ENCODE measurements around the gene TEX14. TPM values are rescaled to one million over a fixed set of nuclear protein-coding genes. Genes with fewer than 3 reads are reported as not detected.
A peak's percentile ranks its signal among the peaks of the same experiment; 100 is the strongest.

Gene TEX14
- total RNA-seq, 2 experiments from 2014 or later, result 0.10 to 0.14 TPM

DNA sequence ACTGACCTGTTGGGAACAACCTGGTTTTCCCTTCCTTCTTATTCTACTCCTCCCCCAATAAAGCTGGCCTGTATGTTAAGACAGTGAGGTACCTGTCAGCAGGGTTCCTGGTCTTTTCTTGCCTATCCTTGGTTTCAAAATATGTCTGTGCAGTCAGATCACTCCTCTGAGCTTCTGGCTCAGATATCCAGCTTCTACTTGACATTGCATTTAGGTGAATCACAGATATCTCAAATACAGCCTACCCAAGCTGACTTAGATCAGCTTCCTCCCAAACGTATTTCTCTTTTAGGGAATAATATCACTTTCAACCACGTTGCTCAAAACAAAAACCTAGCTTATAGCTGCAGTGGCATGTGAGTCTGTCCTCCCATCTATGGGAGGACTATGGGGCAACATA, 48.7 kb downstream of the TEX14 start:
- H3K27me3 Mint-ChIP-seq, result no peaks in the 10 kb centered on the region
- no peak overlapping the region for H3K27ac Mint-ChIP-seq
- DNase-seq, result no peak
- H3K9me3 Mint-ChIP-seq, result no peaks in the 10 kb centered on the region
- H3K36me3 Mint-ChIP-seq, result no peaks in the 10 kb centered on the region
- H3K4me3 Mint-ChIP-seq, result no peak overlapping the region
- no peaks in the 10 kb centered on the region for H3K4me1 Mint-ChIP-seq

DNA sequence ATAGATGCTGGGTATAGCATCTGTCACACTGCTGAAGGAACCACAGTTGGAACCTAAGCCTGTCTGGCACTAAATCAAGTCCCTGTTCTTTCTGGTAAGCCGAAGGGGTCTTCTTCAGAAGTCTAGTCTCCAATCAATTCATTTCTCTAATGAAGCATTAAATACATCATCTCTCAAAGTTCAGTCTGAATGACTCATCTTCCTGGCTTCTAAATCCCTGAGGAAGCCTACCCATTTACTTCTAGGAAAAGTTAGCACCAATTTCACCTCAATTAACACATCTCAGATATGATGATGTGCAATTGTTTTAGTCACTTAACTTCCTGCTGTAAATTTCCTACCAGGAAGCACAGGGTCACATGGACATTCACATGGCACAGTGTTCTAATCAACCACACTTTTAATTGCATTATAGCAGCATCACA, 49.9 kb downstream of the TEX14 start:
- Mint-ChIP-seq H3K4me3 (no peak overlapping the region), H3K36me3 (no peaks in the 10 kb centered on the region), H3K4me1 (no peaks in the 10 kb centered on the region), H3K27me3 (no peaks in the 10 kb centered on the region), H3K27ac (no peak overlapping the region), H3K9me3 (no peaks in the 10 kb centered on the region)
- no peak for DNase-seq

DNA sequence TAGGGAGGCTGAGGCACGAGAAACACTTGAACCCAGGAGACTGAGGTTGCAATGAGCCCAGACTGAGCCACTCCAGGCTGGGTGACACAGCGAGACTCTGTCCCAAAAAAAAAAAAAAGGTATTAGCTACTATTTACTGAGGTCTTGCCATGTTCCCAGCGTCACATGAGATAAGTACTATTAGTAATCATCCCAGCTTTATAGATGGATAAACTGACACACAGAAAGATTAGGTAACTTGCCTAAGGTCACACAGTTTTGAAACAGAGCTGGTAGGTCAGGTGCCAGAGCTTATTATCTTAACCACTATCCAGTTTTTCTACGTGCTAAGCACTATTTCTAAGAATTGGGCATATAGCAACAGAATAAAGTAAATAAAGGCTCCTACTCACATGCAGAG, 51.6 kb downstream of the TEX14 start:
- H3K4me1 Mint-ChIP-seq, result no peaks in the 10 kb centered on the region

DNA sequence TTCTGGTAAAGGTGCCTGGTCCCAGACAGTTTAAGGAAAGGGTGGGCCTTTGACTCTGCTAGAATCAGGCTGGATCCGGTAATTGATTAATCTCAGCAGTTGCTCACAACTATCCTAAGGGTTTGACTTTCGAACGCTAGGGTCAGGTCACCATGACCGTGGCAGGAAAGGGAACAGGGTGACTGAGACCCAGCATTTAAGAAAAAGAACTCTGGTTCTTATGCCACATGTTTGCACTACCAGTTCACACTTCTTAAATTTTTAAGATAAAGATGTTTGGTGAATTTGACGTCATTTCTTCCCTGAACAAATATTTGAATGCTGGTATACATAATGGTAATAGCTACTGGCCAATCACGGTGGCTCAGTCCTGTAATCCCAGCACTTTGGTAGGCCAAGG, 52.2 kb downstream of the TEX14 start:
- no peak for DNase-seq
- H3K27ac Mint-ChIP-seq, result no peak overlapping the region
- H3K9me3 Mint-ChIP-seq, result no peaks in the 10 kb centered on the region
- no peaks in the 10 kb centered on the region for H3K36me3 Mint-ChIP-seq
- no peak overlapping the region for H3K4me3 Mint-ChIP-seq
- no peaks in the 10 kb centered on the region for H3K4me1 Mint-ChIP-seq
- H3K27me3 Mint-ChIP-seq, result no peaks in the 10 kb centered on the region

More for the DNA sequence above, 51.6 kb downstream of the TEX14 start:
- H3K27ac Mint-ChIP-seq, result no peak overlapping the region
- no peaks in the 10 kb centered on the region for H3K27me3 Mint-ChIP-seq
- no peaks in the 10 kb centered on the region for H3K9me3 Mint-ChIP-seq
- DNase-seq, result no peak
- H3K4me3 Mint-ChIP-seq, result no peak overlapping the region
- no peaks in the 10 kb centered on the region for H3K36me3 Mint-ChIP-seq

DNA sequence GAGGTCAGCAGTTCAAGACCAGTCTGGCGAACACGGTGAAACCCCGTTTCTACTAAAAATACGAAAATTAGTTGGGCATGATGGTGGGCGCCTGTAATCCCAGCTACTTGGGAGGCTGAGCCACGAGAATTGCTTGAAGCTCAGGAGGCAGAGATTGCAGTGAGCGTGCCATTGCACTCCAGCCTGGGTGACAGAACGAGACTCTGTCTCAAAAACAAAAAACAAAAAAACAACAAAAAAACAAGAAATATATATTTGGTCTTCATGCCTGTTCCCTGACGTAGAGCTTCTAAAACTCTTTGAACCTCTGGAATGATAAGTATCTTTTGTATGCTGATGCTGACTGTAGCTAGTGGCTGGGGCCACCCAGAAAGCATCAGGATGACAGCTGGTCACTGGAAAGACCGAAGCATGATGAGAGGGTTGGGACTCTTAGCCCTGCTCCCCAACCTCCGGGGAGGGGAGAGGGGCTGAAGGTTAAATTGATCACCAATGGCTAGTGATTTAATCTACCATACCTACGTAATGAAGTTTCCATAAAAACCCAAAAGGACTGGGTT, 54.8 kb downstream of the TEX14 start:
- H3K9me3 Mint-ChIP-seq, result no peaks in the 10 kb centered on the region
- no peak overlapping the region for H3K27ac Mint-ChIP-seq
- DNase-seq, result no peak
- no peaks in the 10 kb centered on the region for H3K27me3 Mint-ChIP-seq
- H3K36me3 Mint-ChIP-seq, result no peaks in the 10 kb centered on the region
- H3K4me3 Mint-ChIP-seq, result no peak overlapping the region
- peaks cover 4% of the 10 kb centered on the region for H3K4me1 Mint-ChIP-seq

DNA sequence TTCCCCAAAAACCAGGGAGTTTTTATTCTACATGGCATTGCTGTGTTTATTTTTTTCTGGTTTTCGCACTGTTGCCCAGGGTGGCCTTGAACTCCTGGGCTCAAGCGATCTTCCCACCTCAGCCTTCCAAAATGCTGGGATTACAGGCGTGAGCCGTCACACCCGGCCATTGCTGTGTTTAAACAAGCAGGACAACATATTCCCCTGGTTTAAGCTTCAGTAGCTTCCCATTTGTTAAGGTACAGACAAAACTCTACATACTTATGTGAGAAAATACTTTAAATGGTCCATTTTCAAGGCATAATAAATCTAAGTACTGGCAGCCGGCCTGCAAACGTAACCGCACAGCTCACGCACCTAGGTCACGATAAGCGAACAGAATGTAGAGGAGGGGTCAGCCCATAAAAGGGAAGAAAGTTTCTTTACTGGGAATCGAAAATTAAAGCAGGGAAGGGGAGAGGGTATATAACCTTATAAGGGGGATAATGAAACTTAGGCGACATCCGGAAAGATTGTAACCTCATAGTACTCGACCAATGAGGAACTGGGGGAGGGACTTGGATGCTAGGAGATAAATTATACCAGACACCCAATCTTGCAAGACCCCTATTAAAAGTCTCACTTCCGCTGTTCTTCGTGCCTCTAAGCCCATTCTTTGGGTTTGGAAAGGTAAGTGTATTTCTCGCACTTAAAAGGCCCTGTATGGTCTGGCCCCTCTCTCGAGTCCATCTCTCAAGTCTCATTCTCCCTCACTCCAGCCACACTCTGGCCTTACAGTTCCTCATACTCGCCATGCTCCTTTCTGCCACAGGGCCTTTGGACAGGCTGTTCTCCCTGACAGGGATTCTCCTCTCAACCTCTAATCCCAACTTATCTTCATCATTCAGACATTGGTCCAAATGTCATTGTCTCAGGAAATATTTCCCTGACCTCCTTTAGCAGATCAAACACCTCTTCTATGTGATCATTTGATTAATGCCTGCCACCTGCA, 59.2 kb downstream of the TEX14 start:
- H3K27me3 Mint-ChIP-seq, result no peaks in the 10 kb centered on the region

DNA sequence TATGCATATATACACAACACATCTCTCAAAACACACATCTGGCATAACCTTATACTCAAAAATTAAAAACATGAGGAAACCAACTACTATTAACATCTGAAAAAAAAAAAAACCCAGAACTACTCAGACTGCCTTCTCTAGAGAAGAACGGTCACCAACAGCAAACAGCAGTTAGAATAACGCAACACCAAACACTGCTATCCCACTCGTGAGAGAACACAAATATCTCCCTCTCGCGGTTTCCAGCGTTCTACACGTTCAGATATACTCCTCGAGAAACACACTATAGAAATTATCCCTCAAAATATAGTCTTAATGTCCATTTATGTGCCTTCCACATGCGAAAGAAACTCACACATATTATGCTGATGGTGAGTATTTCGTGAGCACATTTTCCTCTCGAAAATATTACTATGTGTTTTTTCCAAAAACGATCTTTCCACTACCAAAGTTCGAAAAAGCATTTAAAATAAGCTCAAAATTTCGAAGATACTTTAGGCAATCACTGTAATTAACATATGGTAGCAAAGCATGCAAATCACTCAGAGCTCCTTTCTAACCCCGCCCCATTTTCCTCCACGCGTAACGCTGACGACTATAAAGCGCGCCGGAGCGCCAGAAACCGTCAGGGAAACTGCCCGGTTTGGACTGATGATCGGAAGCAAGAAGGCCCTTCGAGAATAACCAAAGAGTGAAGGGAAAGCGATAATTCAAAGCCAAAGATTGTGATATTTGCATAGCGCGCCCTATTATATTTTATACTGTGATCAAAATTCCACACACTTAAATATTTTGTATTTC, 60.1 kb downstream of the TEX14 start:
- Mint-ChIP-seq H3K27me3 (no peaks in the 10 kb centered on the region), H3K4me3 (no peak overlapping the region), H3K4me1 (peaks cover 4% of the 10 kb centered on the region), H3K27ac (no peak overlapping the region), H3K36me3 (no peaks in the 10 kb centered on the region), H3K9me3 (no peaks in the 10 kb centered on the region)
- DNase-seq, result peak; percentile 93

More for the DNA sequence above, 59.2 kb downstream of the TEX14 start:
- Mint-ChIP-seq H3K4me1 (peaks cover 4% of the 10 kb centered on the region), H3K36me3 (no peaks in the 10 kb centered on the region), H3K4me3 (peak overlapping the region; percentile 1), H3K27ac (no peak overlapping the region), H3K9me3 (no peaks in the 10 kb centered on the region)
- DNase-seq, result no peak

DNA sequence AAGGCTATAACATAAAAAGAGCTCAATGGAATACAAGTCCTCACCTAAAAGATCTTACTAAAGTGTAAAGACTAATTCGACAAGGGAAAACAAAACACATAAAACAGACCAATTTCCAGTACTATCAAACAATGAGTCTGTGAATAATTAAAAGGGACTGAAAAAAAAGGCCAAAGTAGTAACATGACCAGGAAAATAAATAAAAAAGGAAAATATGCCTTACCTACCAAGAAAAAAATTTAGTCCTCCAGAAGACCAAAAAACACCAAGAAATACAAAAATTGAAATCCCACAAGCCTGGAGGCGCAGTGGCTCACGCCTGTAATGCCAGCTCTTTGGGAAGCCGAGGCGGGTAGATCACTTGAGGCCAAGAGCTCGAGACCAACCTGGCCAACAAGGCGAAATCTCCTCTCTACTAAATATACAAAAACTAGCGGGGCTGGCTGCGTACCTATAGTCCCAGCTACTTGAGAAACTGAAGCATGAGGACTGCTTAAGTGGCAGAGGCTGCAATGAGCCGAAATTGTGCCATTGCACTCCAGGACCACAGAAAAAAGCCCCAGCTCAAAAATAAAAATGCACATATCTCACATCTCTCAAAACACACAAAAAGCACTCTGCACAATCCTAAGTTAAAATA, 60.8 kb downstream of the TEX14 start:
- H3K36me3 Mint-ChIP-seq, result no peaks in the 10 kb centered on the region
- no peaks in the 10 kb centered on the region for H3K9me3 Mint-ChIP-seq
- peak; percentile 67 for DNase-seq
- H3K4me1 Mint-ChIP-seq, result peaks cover 4% of the 10 kb centered on the region
- no peak overlapping the region for H3K27ac Mint-ChIP-seq
- H3K27me3 Mint-ChIP-seq, result no peaks in the 10 kb centered on the region
- H3K4me3 Mint-ChIP-seq, result peak overlapping the region; percentile 20

DNA sequence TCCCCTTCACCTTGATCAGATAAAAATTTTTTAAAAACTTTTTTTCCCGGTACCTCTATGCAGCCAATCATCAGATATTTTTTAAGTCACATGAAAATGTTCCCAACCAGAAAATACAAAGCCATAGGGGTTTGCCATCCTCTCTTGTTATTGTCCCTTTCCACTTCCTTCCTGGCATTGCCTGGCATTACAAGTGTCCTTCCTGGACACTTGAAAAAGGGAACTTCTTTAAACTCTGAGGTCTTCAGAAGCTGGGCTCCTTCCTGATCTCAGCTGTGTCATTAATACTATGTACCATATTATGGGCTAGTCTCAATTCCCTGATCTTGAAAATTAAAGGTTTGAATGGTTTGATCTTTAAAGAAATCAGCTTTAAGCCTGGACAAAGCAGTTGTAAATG, 64.9 kb downstream of the TEX14 start:
- DNase-seq, result no peak
- H3K36me3 Mint-ChIP-seq, result no peaks in the 10 kb centered on the region
- H3K27me3 Mint-ChIP-seq, result no peaks in the 10 kb centered on the region
- no peak overlapping the region for H3K27ac Mint-ChIP-seq
- H3K4me3 Mint-ChIP-seq, result no peak overlapping the region
- H3K4me1 Mint-ChIP-seq, result no peaks in the 10 kb centered on the region
- no peaks in the 10 kb centered on the region for H3K9me3 Mint-ChIP-seq

DNA sequence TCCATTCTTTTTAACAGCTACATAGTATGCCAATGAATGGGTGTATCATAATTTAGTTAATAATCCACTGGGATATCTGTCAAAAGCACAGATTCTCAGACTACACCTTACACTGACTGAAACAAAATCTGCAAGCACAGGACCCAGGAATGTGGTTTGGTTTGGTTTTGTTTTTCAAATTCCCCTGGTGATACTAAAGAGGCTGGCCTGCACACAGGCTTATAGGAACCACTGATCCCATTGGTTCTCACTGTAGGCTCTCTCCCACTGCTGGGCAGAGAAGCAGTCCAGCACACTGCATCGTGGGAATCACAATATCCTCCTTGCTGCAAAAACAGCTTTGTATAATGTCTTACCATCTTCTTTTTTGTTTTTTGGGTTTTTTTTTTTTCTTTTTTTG, 67.1 kb downstream of the TEX14 start:
- no peak overlapping the region for H3K4me3 Mint-ChIP-seq
- H3K36me3 Mint-ChIP-seq, result no peaks in the 10 kb centered on the region
- no peaks in the 10 kb centered on the region for H3K9me3 Mint-ChIP-seq
- H3K27me3 Mint-ChIP-seq, result no peaks in the 10 kb centered on the region
- no peak overlapping the region for H3K27ac Mint-ChIP-seq
- no peak for DNase-seq
- no peaks in the 10 kb centered on the region for H3K4me1 Mint-ChIP-seq

DNA sequence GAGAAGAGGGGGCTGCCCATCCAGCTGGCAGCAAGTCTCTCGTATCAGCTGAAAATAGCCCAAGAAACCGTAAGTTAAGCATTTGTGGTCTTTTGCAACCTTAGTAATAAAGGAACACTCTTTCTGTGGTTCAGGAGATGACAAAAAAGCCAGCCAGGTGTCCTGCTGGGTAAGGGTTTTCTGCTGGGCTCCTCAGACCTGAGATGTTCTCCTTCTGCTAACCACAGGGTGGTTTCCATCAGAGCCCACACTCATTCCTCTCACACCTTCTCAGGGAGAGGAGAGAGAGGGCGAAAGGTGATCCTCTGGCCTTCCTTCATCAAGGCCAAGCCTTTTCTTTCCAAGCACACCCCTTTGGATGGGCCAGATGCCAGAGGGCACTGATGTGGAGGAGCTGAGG, 70.7 kb downstream of the TEX14 start:
- Mint-ChIP-seq H3K27me3 (no peaks in the 10 kb centered on the region), H3K9me3 (no peaks in the 10 kb centered on the region), H3K36me3 (no peaks in the 10 kb centered on the region), H3K27ac (no peak overlapping the region), H3K4me3 (no peak overlapping the region), H3K4me1 (no peaks in the 10 kb centered on the region)
- DNase-seq, result no peak

DNA sequence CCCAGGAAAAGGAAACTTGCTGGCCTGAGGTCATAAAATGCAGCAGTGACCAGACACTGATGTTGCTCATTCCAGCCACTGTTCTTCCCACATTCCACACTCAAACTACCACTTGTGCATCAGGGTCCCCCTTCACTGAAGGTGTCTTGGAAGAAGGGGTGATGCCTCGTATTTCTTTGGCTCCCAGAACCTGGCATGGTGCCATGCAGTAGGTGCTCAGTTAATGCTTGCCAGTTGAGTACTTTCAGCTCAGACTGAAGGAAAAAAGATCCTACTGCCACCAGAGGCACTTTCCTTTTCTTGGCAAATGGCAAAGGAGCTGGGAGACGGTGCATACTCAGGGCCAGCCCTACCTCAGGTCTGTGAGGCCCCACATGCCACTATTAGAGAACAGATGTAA, 73.5 kb downstream of the TEX14 start:
- Mint-ChIP-seq H3K9me3 (no peaks in the 10 kb centered on the region), H3K4me1 (peaks cover 10% of the 10 kb centered on the region)
- DNase-seq, result no peak

DNA sequence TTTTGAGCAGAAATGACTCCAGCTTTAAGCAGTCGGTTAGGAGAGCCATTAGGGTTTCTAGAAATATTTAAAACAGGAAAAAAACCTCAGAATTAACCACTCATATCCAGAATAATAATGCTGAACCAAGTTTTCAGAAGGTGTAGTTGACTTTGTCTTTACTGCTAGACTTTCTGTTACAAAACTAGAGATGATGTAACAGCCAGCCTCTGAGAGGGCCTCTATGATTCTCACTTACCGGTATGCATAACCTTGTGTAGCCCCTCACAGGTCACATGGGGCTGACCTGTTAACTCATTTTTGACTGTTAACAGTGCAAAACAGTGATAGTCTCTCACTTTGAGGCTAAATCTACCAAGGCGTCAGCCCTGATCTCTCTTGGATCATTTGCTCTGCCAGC, 74.3 kb downstream of the TEX14 start:
- no peak overlapping the region for H3K27ac Mint-ChIP-seq
- no peak overlapping the region for H3K4me3 Mint-ChIP-seq
- no peaks in the 10 kb centered on the region for H3K36me3 Mint-ChIP-seq
- H3K4me1 Mint-ChIP-seq, result peaks cover 10% of the 10 kb centered on the region
- H3K9me3 Mint-ChIP-seq, result no peaks in the 10 kb centered on the region
- no peak for DNase-seq
- H3K27me3 Mint-ChIP-seq, result no peaks in the 10 kb centered on the region

More for the DNA sequence above, 73.5 kb downstream of the TEX14 start:
- no peaks in the 10 kb centered on the region for H3K36me3 Mint-ChIP-seq
- H3K27ac Mint-ChIP-seq, result no peak overlapping the region
- H3K27me3 Mint-ChIP-seq, result no peaks in the 10 kb centered on the region
- no peak overlapping the region for H3K4me3 Mint-ChIP-seq

DNA sequence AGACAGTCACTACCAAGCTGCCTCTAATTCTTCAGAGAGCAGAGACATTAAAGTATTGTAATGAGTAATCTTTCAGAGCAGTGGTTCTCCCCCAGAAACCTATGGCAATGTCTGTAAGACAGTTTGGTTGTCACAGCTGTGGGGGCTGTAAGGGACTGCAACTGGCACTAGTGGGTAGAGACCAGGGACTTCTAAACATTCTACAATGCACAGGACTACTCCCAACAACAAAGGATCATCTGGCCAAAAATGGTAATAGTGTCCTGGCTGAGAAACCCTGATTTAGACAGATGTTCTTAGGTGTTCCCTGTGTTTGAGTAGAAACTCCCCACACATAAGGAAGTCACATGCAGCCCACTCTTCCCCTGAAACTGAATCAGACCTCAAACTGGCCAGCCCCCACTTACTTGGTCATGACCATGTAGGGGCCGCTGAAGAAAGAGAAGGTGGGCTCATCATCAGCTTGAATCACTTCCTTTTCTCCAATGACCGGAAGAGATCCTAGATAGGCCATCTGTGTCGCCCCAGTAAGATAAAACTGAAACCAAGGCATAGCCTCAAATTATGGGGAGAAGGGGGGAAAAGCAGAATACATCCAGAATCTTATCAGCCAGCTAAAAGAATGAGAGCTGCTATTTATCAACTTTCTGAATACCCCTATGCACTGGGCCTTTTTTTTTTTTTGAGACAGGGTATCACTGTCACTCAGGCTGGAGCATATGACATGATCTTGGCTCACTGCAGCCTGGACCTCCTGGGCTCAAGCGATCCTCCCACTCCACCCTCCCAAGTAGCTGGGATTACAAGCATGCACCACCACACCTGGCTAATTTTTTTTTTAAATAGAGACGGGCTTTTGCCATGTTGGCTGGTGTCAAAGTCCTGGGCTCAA, 75.8 kb downstream of the TEX14 start:
- no peak overlapping the region for H3K4me3 Mint-ChIP-seq
- H3K9me3 Mint-ChIP-seq, result no peaks in the 10 kb centered on the region
- H3K27me3 Mint-ChIP-seq, result no peaks in the 10 kb centered on the region
- H3K4me1 Mint-ChIP-seq, result peaks cover 10% of the 10 kb centered on the region
- no peak for DNase-seq
- no peak overlapping the region for H3K27ac Mint-ChIP-seq
- no peaks in the 10 kb centered on the region for H3K36me3 Mint-ChIP-seq

All from activated naive CD8-positive, alpha-beta T cell treated with anti-CD3 and anti-CD28 coated beads for 36 hours (primary cell).